Activated CD8-positive, alpha-beta memory T cell treated with anti-CD3 and anti-CD28 coated beads, Interleukin-2, amount 50 U/mL, for 48 hours (primary cell): ENCODE measurements around the gene IPO5.
"Not testable (repeated sequence)": the region's sequence is repeated elsewhere in the genome, so short reads cannot be mapped to it uniquely, and the experiment has no call there.

Source experiments
- DNase-seq: peaks from one replicate; pipeline ENCODE4 v3.0.0-alpha.2; 2020

The IPO5 gene

GRCh38 chr13:98019186-98019585 lies 65.7 kb downstream of the IPO5 start:
- no peak for DNase-seq

DNA sequence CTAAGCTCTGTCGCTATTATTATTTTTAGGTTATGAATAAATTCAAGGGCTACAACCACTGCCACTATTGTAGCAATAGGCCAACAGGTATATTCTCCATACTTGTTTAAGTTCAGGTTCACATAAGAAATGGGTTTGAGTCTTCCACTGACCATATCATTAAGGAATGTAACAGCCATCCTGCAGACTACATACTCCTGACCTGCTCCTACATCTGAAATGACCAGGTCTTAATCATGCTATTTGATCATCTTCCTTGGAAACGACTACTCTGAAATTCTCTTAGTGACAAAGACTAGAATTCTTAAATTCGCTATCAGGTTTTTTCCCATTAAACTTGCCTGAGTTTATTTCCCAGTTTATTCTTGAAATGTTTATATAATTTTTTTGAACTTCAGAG lies 66.8 kb downstream of the IPO5 start:
- DNase-seq: no peak

DNA sequence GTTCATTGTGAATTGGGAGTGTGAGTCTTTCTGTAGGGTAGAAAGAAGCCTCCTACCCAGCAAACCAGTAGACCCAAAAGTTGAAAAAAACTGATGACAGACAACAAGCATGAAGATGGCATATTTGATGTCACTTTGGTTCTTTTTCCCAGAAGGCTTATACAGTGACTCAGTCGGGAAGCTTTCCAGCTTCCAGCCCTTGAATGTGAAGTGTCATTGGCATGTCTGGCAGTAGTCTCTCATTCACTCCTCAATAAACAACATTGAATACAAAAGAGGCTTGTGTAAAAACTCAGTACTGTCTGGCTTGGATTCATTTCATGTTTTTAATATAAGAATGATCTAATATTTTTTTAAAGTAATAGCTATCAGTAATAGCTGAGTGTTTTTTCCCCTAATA lies 68.7 kb downstream of the IPO5 start:
- DNase-seq: no peak

GRCh38 chr13:98025480-98026025 lies 72.1 kb downstream of the IPO5 start:
- DNase-seq: no peak

DNA sequence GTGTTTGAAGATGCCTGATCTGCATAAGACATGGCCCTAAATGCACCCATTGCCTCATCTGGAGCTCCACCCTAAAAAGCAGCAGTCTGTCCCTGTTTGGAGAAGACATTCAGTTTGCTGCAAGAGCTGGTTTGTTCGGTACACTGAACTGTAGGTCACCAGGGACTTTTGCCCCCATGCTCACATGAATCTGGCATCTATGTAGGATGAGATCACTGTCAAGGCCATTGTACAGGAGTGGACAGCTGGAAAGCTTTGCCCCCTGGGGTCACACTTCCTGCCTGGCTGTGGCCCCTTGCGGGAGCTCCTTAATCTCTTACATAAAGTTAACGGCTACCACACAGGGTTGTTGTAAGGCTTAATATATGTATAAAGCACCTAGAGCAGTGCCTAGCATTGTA lies 73.0 kb downstream of the IPO5 start:
- DNase-seq: no peak

- DNase-seq: no peak
Observed at GRCh38 chr13:98032168-98032567, 78.7 kb downstream of the IPO5 start.

DNA sequence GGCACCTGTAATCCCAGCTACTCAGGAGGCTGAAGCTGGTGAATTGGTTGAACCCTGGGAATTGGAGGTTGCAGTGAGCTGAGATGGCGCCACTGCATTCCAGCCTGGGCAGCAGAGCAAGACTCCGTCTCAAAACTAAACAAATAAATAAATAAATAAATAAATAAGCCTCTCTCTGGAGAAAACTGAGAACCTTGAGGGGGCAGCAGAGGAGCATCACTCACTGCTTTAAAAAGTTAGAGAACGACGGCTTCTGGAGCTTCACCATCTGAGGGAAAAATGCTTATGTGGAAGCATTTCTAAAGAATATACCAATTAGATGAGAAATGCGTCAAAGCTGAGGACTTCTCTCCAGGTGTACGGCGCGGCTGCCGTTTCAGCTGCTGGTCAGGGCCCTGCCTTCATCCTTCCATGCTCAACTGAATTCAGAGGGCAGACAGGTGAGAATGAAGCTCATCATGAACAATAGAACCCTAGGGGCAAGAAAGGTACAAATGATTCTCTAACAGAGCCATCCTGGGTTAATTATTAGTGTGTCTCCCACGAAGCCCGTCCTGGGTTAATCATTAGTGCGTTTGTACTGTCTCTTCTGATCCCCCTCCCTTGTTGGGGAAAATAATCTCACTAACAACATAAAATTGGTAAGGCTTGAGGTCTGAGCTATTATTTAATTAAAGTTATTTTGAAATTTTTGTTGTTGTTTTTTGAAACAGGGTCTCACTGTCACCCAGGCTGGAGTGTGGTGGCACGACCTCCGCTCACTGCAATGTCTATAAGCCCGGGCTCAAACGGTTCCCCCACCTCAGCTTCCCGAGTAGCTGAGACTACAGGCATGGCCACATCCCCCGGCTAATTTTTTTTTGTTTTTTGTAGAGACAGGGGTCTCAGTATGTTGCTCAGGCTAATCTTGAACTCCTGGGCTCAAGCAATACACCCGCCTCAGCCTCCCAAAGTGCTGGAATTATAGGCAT lies 80.1 kb downstream of the IPO5 start:
- no peak for DNase-seq

- DNase-seq: no peak
Observed at GRCh38 chr13:98035373-98035772, 81.9 kb downstream of the IPO5 start.

- DNase-seq: not testable (repeated sequence)
Observed at GRCh38 chr13:98036564-98037302, 83.3 kb downstream of the IPO5 start.

GRCh38 chr13:98039261-98039660 lies 85.8 kb downstream of the IPO5 start:
- no peak for DNase-seq

DNA sequence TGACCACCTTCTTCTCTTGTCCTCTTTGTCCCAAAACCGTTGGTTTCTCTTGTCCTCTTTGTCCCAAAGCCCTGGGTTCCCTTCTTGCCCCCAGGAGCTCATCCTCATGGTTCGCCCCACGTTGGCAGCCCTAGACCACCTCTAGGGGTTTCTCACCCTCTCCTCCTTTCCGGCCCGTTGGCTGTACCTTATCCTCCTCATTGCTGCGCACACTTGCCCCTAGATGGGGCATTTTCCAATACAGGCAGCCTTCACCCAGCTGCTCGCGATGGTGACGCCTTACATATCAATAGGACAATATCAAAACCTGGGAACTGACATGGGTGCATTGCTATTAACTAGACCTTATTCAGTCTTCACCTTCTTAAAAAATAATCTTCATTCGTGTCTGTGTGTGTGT lies 86.5 kb downstream of the IPO5 start:
- DNase-seq: no peak

DNA sequence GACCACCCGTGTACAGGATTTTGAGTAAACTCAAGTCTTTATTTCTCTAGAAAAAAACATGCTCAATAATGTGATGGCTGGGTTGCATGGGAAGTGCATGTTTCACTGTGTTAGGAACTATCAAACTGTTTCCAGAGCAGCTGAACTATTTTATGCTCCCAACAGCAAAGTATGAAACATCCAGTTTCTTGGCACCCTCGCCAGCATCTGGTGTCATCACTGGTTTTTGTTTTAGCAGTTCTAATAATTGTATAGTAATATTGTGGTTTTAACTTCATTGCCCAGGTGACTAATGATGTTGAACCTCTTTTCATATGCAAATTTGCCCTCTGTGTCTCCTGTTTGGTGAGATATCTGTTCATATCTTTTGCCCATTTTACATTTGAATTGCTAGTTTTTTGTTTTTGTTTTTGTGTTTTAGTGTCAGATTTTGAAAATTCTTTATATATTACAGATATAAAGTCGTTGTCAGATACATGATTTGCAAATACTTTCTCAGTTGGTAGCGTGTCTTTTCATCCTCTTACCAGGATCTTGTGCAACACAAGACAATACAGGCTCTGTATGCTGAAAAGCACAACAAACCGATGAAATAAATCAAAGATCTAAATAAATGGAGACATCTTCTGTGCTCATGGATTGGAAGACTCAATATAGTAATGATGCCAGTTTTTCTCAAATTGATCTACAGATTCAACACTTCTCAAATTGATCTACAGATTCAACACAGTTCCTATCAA lies 87.8 kb downstream of the IPO5 start:
- DNase-seq: no peak

GRCh38 chr13:98044301-98044700 lies 90.8 kb downstream of the IPO5 start:
- DNase-seq: no peak

DNA sequence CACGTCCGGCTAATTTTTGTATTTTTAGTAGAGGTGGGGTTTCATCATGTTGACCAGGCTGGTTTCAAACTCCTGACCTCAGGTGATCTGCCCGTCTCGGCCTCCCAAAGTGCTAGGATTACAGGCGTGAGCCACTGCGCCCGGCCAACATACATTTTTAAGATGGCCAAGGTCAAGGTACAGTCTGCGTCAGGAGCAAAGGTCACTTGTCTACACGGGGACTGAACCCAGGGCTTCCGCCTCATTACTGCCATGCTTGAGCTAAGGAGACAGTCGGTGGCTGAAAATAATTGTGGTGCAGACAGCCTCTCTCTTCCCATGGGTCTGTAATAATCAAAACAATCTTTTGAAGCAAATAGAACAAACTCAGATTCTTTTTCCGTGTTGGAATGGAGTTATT lies 94.3 kb downstream of the IPO5 start:
- DNase-seq: not testable (repeated sequence)

DNA sequence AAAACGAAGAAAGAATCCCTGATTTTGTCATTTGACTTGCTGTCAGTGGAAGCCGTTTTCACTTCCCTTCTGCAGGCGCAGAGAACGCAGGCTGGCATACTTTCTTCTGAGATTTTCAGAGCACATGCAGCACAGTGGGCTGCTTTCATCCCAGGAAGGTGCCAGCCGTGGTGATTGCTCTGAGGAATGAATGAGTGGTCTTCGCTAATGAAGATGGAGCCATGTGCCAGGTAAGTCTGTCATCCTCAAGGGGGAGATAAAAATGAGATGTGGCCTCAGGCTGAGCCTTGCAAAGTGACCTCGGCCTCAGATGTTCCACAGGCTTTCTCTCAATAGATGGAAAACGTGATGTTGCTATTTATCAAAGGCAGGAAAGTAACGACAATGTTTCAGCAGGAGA lies 94.8 kb downstream of the IPO5 start:
- DNase-seq: no peak

DNA sequence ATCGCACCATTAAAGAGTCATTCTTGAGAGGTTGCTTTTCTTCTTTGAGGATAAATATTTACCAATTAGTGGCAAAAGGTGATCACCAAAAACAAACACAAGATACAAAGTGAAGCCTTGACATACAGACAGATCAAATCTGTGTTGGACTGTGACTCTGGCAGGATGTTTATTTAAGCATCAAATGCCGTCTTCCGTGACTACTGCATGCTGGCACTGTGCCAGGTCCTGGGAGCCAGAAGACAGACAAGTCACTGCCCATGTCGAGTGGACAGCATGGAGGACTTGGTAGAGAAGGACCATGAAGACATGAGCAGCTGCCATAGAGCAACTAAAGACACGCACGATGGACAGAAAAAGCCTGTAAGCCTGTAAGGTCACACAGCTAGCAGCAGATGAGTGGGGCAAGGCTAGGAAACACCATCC lies 96.6 kb downstream of the IPO5 start:
- no peak for DNase-seq

DNA sequence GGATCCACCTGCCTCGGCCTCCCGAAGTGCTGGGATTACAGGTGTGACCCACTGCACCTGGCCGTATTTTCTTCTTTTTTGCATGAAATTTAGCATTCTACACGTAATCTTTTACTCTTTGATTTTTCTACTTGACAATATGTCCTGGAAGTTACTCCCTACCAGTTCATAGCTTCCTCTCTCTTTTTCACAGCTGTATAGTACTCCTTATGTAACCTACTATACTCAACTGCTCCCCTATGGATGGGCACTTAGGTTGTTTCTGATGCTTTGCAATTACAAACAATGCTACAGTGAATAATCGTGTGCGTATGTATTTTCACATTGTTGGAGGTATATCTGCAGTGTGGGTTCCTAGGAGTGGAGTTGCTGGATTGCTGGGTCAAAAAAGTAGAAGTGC lies 98.9 kb downstream of the IPO5 start:
- DNase-seq: no peak

DNA sequence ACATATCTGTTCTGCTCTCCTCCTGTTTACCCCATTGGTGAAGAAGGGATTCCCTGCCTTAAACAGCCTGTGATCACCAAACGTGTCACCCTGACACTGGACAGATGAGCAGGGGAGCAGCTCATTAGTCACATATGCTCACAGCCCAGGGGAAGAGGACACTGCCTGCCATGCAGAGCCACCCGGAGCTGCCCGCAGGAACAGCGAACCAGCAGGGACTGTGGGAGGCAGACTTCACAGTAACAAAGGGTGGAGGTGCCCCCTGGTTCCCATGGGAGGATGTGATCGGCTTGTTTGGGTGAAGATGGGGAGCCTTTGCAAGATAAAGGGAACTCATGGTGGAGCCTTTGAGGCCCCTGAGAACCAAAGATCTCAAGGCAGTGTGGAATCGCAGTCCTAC lies 100.8 kb downstream of the IPO5 start:
- DNase-seq: no peak

- no peak for DNase-seq
Observed at GRCh38 chr13:98055623-98056022, 102.1 kb downstream of the IPO5 start.

DNA sequence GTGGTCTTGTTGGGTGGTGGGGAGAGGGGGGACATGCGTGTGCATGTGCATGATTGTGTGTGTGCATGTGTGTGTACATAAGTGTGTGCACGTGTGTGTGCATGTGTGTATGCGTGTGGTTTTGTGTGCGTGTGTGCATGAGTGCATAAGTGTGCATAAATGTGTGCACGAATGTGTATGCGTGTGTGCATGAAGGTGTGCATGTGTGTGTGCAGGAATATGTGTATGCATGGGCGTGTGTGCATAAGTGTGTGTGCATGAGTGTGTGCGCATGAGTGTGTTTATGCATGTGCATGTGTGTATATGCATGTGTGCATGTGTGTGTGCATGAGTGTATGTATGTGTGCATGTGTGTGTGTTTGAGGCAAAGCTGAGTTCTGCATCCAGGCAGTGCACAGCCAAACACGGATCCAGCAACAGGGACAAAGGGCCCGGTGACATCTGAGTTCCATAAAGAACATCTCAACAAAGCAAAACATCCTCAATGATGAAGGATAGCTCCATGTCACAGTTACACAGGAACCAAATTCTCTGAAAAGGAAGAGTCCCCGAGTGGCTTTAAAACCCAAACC lies 103.5 kb downstream of the IPO5 start:
- DNase-seq: no peak

DNA sequence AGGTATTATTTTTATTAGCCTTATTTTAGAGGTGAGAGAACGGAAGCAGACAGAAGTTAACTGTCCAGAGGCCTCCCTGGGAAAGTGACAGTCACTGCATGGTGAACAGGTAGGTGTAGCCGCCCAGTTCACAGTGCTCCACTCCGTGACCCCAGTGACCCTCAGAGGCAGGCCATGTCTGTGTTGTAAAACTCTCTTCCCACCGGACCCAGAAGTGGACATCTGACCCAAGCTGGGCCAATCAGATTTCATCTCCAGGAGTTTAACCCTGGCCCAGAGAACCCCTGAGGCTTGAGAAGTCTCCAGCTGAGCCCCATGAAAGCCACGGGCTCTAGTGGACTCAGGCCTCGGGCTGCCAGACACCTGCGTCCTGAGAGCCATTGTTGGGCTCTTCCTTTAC lies 105.8 kb downstream of the IPO5 start:
- DNase-seq: no peak

DNA sequence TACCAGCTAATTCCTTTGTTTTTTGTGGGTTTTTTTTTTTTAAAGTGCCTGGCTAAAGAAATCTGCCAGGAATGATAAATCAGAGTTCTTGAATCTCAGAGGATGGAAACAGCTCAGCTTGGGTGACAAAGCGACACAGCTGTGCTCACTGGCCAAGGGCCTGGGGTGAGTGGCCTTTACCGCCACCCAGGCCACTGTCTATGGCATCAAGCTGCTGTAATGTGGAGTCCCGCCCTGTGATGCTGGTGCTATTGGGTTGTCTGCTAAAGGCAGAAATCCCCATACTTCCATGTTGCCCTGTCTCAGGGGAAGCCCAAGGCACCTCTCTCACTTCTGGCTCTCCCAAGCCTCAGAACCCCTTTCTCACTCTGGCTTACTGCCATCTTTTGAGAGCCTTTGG lies 106.8 kb downstream of the IPO5 start:
- no peak for DNase-seq

GRCh38 chr13:98065468-98065867 lies 112.0 kb downstream of the IPO5 start:
- no peak for DNase-seq
